Left ventricle myocardium inferior (tissue), 1 donor: ENCODE measurements around the gene CNKSR3. TPM values are rescaled to one million over a fixed set of nuclear protein-coding genes. Genes with fewer than 3 reads are reported as not detected.

ENCODE experiments used
- DNase-seq: peaks from one replicate; pipeline ENCODE4 v3.0.0-alpha.2; 2020
- H3K27ac ChIP-seq: fragments of 200-600 bp; replicated peaks from 2 replicates; pipeline ENCODE4 v1.8.0; 2021
- H3K27me3 ChIP-seq: fragments of 200-600 bp; 2 replicates; pipeline ENCODE4 v1.8.0; 2021; ENCODE audit warnings: low read depth
- H3K36me3 ChIP-seq: fragments of 200-600 bp; 2 replicates; pipeline ENCODE4 v1.8.0; 2021
- H3K4me1 ChIP-seq: fragments of 200-600 bp; 2 replicates; pipeline ENCODE4 v1.8.0; 2021
- H3K4me3 ChIP-seq: fragments of 200-600 bp; 2 replicates; pipeline ENCODE4 v1.8.0; 2021; ENCODE audit warnings: mild to moderate bottlenecking, moderate library complexity
- H3K9me3 ChIP-seq: fragments of 200-600 bp; replicated peaks from 2 replicates; pipeline ENCODE4 v1.8.0; 2021
- intact Hi-C: fragments of 100-400 bp; cut with micrococcal nuclease; formaldehyde crosslinking; loops from one replicate; pipeline ENCODE4 v1.11.0; 2022
- total RNA-seq: library from RNA; stranded (reverse); fragmentation: NEBNext Ultra II Directional; extraction: Animal tissue kit (Norgen Biotek cat#: 25700); gene quantifications from one replicate; pipeline ENCODE4 v1.2.1, GENCODE V29; 2021
- TF ChIP-seq, protein P1 (sequence below): fragments of 200-600 bp; IDR thresholded peaks from 2 replicates; pipeline ENCODE4 v1.8.0; 2021; ENCODE audit warnings: antibody characterized with exemption, mild to moderate bottlenecking, borderline replicate concordance
- donor health status: DM: no; HTN: yes; CAD: no; lungs with severe emphysema.

CNKSR3 gene
- total RNA-seq, 1 donor from 2014 or later, result 20.3 TPM

DNA sequence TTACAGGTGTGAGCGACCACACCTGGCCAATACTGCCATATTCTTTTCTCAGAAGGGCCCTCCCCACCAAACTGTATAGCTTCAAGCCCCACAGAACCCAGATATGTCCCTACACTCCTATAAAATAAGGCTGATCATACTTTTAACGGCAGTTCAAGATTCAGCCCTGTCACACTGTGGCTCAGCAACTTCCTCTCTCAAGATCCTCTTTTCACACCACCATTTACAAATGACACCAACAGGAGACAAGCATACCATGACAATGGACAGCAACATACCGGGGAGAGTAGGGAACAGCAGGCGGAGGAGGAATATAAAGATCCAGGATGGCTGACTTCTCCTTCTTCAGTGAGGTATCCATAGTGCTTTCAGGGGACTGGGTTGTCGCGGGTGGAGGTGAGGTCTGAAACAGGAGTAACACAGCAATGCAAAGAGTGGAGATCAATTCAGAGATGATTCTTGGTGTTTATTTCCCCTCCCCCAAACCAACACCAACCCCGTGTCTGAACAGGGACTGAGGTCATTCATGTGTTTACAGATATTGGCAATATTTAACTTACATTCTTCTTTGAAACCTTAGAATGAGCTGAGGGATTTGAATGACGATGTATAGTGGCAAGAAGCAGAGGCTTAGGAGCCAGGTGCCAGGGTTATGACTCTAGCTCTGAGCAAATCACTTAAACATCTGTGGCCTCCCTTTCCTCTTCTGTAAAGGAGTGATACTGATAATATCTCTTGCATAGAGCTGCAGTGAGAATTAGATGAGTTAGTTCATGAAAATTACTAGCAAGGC lies 96.3 kb downstream of the CNKSR3 start:
- no peaks in the 10 kb centered on the region for H3K27me3 ChIP-seq
- TF ChIP-seq, protein P1, sequence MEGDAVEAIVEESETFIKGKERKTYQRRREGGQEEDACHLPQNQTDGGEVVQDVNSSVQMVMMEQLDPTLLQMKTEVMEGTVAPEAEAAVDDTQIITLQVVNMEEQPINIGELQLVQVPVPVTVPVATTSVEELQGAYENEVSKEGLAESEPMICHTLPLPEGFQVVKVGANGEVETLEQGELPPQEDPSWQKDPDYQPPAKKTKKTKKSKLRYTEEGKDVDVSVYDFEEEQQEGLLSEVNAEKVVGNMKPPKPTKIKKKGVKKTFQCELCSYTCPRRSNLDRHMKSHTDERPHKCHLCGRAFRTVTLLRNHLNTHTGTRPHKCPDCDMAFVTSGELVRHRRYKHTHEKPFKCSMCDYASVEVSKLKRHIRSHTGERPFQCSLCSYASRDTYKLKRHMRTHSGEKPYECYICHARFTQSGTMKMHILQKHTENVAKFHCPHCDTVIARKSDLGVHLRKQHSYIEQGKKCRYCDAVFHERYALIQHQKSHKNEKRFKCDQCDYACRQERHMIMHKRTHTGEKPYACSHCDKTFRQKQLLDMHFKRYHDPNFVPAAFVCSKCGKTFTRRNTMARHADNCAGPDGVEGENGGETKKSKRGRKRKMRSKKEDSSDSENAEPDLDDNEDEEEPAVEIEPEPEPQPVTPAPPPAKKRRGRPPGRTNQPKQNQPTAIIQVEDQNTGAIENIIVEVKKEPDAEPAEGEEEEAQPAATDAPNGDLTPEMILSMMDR, result no peak
- peaks cover 36% of the 10 kb centered on the region for H3K4me1 ChIP-seq
- no peak overlapping the region for H3K27ac ChIP-seq
- H3K36me3 ChIP-seq, result peaks cover 25% of the 10 kb centered on the region
- no peaks in the 10 kb centered on the region for H3K9me3 ChIP-seq
- no peak overlapping the region for H3K4me3 ChIP-seq
- intact Hi-C loops, result no loop called here
- no peak for DNase-seq

DNA sequence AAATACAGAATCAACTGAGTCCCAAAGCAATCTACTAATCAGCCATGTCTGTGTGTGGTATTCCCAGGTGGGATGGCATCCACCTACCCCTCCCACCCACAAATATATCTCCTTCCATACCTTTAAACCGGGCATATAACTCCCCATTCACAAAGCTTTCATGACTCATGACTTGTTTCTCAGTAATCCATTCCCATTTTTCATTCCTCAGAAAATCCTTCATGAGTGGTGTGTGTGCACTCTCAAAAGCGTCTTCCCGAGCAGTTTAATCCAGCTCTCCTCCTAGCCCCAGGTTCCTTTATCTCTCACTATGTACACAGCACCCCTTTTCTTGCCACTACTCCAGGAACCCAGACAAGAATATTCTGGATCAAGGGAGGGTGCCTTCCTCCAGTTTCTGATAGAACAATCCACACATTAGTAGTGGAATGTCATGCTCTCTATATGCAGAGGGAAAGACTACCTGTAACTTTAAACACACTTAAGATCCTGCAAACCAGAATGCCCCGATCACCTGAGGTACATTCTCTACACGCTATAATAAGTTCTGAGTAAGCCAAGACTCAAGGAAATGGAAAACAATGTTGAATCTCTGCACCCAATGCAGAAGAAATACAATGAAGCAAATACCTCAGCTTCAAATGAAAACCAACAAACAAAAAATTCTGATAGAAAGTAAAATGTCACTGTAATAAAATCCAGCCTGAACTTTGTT lies 98.2 kb downstream of the CNKSR3 start:
- intact Hi-C loops, result no loop called here
- Histone ChIP-seq H3K27ac (peak overlapping the region; percentile 93), H3K27me3 (no peaks in the 10 kb centered on the region)

DNA sequence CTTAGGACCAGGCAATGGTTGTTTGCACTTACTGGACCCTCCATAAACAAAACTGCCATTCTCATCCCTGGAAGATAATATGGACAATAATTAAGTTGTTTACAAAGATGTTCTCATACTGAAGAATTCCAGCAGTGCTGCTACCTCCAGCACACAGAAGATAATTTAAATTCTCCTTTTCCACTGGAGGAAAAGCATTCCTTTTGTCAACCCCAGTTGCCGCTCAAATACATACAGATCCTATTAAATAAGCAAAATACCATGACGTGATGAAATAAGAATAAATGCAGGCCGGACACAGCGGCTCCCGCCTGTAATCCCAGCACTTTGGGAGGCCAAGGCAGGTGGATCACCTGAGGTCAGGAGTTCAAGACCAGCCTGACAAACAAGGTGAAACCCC lies 99.4 kb downstream of the CNKSR3 start:
- H3K27me3 ChIP-seq, result no peaks in the 10 kb centered on the region
- no peak for DNase-seq
- H3K4me3 ChIP-seq, result no peak overlapping the region
- H3K4me1 ChIP-seq, result peaks cover 45% of the 10 kb centered on the region
- TF ChIP-seq, protein P1, result no peak
- H3K27ac ChIP-seq, result peak overlapping the region; percentile 93
- intact Hi-C loops, result no loop called here
- no peaks in the 10 kb centered on the region for H3K9me3 ChIP-seq
- peaks cover 34% of the 10 kb centered on the region for H3K36me3 ChIP-seq

More for the DNA sequence above, 98.2 kb downstream of the CNKSR3 start:
- peaks cover 45% of the 10 kb centered on the region for H3K4me1 ChIP-seq
- peaks cover 23% of the 10 kb centered on the region for H3K36me3 ChIP-seq
- TF ChIP-seq, protein P1, result no peak
- no peak for DNase-seq
- no peak overlapping the region for H3K4me3 ChIP-seq
- no peaks in the 10 kb centered on the region for H3K9me3 ChIP-seq

DNA sequence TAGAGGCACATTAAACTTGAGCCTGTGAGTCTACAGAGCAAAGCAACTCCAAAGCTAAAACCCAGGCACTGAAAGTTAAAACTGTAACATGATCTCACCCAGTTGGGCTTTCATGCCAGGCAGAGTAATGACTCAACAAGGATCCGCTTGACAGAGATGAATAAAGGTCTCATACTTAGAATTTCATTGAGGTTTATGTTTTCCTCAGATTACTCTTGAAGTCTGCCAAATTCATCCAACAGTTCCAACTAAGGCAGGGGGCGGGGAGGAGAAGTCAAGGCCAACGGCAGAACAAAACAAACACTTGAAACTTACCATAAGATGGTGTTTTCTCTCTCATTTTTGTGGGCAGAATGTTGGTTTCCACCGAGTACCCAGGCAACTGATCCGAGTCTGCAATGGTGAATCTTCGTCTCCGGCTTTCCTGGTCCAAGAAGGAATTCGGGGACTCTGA lies 99.8 kb downstream of the CNKSR3 start:
- Histone ChIP-seq H3K4me1 (peaks cover 45% of the 10 kb centered on the region), H3K4me3 (peak overlapping the region; percentile 26), H3K36me3 (peaks cover 38% of the 10 kb centered on the region), H3K27ac (peak overlapping the region; percentile 93), H3K27me3 (no peaks in the 10 kb centered on the region), H3K9me3 (no peaks in the 10 kb centered on the region)
- TF ChIP-seq, protein P1, result no peak
- DNase-seq, result no peak
- intact Hi-C loops, result no loop called here

DNA sequence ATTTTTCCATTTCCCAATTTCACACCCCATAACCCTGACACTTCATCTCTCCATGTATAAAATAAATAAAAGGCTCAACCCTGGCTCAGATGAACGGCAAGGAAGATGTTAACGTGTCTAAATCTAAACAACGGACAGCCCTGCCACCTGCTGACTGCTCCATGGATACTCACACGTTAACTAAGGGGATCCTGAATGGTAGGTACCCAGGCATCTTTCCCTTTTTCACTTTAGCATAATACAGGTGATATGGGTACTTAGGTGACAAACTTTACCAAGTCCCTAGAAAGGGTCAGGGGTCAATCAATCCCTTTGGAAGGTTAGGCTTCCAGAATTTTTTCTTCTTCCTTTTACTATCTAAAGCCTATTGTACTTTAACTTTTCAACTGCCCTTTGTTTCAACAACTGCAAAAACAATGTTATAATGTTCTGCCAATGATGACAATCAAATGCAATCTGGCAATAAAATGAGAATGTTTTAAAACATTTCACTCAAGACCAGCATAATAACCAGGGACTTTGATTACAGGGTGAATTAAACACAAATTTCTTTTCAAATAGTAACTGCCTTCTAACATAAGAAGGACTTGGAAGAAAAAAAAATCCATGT lies 101.5 kb downstream of the CNKSR3 start:
- intact Hi-C loops, result no loop called here
- TF ChIP-seq, protein P1, result peak; percentile 54
- H3K27ac ChIP-seq, result peak overlapping the region; percentile 93

More for the DNA sequence above, 101.5 kb downstream of the CNKSR3 start:
- Histone ChIP-seq H3K36me3 (peaks cover 28% of the 10 kb centered on the region), H3K27me3 (no peaks in the 10 kb centered on the region), H3K4me3 (peak overlapping the region; percentile 26), H3K4me1 (peaks cover 45% of the 10 kb centered on the region), H3K9me3 (no peaks in the 10 kb centered on the region)
- DNase-seq, result no peak
